AG10803 (cell line): ENCODE measurements around the gene ADAMTS14.

Source experiments
- DNase-seq: peaks from one replicate; pipeline ENCODE4 v3.0.0; 2010; ENCODE audit warnings: low read depth
- H3K4me3 ChIP-seq: 2 replicates; pipeline ENCODE4 v1.5.1; 2011; ENCODE audit warnings: mild to moderate bottlenecking, low read length, control low read depth
- CTCF ChIP-seq: conservative IDR thresholded peaks from 2 replicates; pipeline ENCODE4 v1.5.1; 2011; ENCODE audit warnings: mild to moderate bottlenecking, low read length, control low read depth, inconsistent platforms

The ADAMTS14 gene

DNA sequence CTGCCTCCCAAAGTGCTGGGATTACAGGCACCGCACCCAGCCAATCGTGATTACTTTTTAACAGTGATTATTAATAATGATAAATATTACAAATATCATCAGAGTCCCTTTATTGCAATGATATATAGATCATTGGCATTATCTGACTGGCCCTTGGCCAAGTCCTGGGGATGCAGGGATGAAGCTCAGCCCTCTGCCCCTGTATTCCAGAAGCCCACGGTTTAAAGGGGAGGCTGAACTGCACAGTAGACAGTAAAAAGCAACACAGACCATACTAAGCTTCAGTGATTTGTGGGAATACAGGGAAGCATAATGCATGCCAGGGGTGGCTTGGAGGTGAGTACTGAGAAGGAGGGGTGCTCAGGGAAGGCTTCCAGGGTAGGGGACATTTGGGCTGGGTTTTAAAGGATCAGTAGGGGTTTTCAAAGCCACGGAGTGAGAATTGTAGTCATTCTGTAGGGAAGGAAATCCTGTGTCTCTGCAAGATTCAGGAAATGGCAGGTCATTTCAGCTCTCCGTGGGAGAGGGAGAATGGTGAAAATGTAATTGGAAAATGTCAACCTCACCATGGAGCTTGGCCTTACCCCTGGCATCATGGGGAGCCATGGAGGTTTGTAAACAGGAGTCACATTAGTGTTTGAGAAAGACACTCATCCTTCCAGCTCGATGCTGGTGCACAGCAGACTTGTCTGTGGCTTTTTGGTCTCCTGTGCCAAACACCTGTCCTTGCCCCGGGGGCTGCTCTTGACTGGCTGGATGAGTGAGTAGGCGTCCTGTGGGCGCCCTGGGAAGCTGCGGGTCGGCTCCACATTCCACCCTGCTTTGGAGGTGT is 8.8 kb downstream of the ADAMTS14 start:
- DNase-seq, result no peak
- no peak for TF ChIP-seq CTCF
- no peak overlapping the region for H3K4me3 ChIP-seq

DNA sequence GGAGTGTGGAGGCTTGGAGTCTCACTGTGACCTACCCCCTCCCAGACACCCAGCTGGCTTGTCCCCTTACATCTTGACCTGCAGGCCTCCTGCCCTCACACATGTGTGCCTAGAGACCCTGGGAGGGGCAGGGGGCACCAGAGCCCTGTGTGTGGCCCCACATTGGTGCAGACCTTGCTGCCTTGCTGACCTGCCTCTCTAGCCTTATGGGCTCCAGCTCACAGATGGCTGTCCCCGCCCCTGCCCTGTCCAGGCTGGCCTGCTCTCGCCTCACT is 9.4 kb downstream of the ADAMTS14 start:
- no peak for TF ChIP-seq CTCF
- no peak for DNase-seq
- H3K4me3 ChIP-seq, result no peak overlapping the region

- TF ChIP-seq CTCF, result no peak
- H3K4me3 ChIP-seq, result no peak overlapping the region
- no peak for DNase-seq
These were observed 10.8 kb downstream of the ADAMTS14 start for GRCh38 chr10:70682920-70683600.

GRCh38 chr10:70683601-70683934 is 11.3 kb downstream of the ADAMTS14 start:
- TF ChIP-seq CTCF, result no peak
- no peak overlapping the region for H3K4me3 ChIP-seq
- no peak for DNase-seq

DNA sequence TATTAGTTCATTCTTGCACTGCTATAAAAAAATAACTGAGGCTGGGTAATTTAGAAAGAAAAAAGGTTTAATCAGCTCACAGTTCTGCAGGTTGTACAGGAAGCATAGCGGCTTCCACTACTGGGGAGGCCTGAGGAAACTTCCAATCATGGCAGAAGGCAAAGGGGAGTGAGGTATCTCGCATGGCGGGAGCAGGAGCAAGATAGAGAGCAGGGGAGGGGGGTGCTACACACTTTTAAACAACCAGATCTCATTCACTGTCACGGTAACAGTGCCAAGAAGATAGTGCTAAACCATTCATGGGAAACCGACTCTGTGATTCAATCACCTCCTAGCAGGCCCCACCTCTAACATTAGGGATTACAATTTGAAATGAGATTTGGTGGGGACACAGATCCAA is 11.6 kb downstream of the ADAMTS14 start:
- no peak for TF ChIP-seq CTCF
- H3K4me3 ChIP-seq, result no peak overlapping the region
- no peak for DNase-seq

DNA sequence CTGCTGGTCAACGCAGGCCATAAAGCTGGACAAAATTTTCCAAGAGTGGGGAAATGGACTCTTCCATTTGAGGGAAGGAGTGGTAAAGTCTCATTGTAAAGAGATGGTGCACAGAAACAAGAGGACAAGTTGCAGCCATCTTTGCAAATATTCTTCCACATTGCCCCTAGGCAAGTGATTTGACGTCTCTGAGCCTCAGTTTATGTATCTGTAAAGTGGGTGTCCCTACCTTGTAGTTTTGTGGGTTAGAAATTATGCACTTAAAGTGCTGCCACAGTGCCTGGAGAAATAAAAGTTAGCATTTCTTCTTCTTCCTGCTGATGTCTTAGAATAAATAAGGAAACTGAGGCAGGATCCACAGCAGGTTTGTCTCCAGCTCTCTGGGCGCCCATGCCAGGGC is 12.1 kb downstream of the ADAMTS14 start:
- DNase-seq, result no peak
- no peak for TF ChIP-seq CTCF
- H3K4me3 ChIP-seq, result no peak overlapping the region

GRCh38 chr10:70684839-70685454 is 12.6 kb downstream of the ADAMTS14 start:
- TF ChIP-seq CTCF, result no peak
- DNase-seq, result no peak
- H3K4me3 ChIP-seq, result no peak overlapping the region
